ENCODE data around the gene NHS. TPM values are rescaled to one million over a fixed set of nuclear protein-coding genes. Genes with fewer than 3 reads are reported as not detected.

The NHS gene
- total RNA-seq, 1 donor from 2014 or later: 5.6 TPM

DNA sequence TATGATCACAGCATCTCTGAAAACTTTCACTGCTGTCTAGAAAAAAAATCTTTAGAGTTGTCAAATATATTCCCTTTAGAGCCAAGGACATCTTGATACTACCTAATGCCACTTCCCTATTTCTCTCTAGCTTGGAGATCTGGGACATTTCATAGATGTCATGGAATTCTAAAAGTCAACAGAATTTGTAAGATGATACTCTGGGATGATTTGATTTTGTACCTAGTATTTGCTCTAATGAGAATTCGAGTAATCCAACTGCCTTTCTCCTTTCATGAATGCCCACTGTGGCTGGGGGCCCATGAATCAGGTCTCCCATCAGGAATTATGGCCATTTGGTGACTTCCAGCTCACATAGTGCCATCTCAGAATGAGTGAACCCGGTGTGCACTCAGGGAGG lies 73.2 kb downstream of the NHS start:
- no peak for DNase-seq (ENCODE audit: low spot score)

DNA sequence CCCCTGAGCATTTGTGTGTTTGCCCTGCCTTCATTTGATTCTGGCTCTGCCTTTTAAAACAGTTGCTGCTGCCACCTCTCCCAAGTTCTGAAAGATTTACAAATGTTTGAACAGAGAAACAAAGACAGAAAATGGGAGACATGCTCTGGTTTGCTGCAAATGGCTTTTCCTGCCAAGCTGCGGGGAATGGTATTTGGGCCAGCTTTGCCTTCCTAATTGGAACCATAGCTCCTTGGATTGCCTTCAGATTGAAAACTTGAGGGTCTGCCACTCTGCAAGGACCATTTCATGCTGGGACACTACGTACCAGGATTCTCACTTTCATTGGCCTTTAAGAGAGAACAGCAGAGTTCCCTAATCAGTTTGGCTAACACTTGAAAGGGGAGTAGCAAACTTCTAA lies 74.9 kb downstream of the NHS start:
- DNase-seq (ENCODE audit: low spot score): no peak

DNA sequence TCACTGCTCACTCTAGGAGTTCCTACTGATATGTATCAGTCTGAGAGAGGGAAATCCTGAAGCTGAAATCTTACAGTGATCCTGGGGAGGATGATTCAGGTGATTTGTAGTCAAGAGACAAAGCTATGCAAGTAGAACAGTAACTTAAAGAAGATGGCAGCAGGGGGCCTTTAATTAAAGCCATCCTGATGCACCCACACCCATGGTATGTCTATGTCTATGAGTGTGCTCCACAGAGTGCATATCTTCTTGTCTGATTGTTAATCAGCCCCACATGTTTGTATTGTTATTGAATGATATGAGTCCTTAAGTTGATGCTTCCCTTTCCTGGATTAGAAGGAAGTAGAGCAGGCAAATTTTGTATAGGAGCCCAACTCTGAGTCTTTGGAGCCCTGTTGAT lies 78.8 kb downstream of the NHS start:
- DNase-seq (ENCODE audit: low spot score): no peak

DNA sequence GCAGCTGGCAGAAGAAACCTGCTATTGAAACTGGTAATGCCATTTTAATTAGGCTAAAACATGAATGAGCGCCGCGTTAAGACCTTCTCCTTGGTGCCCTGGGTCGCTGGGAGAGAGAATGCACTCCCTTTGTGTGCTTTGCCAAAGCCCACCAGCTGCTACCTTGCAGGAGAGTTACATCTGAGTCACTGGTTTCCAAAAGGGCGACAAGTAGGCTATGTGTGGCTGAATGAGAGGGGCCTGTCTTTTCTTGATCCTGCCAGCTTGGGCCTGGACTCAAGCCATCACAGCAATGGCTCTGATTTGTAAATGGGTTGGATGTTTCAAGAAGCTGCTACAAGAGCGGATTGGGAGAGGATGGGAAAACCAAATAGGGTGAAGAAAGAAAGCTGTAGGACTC lies 81.5 kb downstream of the NHS start:
- DNase-seq (ENCODE audit: low spot score): no peak

DNA sequence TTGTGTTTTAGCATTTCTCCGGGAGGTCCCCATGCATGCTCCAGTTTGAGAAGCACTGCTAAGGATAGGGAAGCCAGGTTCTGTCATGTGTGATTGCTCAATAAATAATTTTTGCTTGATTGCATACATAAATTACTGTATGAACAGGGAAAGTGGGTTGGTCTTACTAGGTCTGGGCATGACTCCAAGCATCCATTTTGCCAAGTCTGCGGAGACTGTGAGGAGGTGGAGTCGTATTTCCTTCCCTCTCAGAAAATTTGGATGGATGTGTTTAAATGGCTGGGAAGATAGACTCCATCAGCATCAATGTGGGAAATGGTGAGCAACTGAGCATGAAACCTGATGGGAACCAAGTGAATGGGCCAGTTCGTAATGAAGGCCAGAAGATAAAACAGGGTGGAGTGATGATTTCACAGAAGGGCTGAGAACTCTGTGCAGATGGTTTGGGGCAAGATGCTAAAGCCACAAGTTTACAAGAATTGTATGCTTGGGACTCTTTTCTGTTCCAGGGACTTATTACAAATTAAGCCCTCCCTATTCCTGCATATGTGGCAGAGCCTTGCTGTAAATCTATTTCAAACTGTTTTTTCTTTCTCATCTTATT lies 84.1 kb downstream of the NHS start:
- no peak for DNase-seq (ENCODE audit: low spot score)

DNA sequence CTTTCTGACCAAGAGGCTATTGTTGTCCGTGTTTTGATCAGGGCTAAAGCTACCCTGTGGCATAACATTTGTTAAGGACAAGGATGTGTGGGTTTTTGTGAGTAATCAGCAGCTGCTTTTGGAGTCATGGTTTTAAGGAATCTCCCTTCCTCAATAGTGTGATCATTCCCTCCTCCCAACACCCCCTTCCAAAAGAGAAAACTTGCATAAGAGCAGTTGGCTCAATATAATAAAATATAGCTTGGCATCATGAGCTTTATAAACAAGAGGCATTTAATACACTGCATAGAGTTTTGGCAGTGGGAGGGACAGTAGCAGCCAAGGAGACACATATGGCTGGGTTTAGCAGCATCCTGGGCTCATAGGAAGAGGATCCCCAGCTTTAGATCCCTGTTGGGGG lies 84.7 kb downstream of the NHS start:
- no peak for DNase-seq (ENCODE audit: low spot score)

DNA sequence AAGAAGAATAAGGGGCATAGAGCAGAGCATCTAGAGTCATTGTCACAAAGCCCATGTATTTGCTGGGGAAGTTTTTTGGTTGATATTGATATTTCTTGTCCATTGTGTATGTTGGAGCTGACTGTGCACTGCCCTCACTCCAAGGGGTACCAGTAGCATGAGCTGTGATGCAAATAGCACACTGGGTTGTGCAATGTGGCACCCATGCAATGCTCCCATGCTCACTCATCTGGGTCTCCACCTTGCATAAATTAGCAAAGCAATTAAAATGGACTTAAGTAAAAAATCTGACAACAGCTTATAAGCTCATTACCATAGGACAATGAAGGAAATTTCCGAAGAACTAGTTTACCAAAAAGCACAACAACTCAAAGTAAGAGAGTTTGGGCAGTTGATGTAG lies 87.9 kb downstream of the NHS start:
- DNase-seq (ENCODE audit: low spot score): no peak

DNA sequence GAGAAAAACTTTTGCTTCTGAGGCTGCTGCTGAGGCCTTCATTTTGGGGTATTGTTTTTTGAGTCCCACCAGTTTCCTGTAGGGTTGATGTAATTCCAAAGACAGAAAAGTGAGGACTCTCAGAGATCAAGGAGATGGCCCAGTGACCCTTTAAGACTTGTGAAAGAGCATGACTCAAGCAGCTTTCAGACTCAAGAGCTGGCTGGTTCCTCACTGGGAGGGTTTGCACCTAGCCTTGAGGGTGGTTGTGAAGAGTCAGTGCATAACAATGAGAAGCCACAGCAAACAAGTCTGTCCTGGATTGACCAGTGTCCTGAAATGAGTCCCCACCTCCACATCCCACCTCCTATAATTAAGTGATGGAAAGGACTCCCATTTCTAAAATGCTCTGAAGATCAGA lies 89.2 kb downstream of the NHS start:
- DNase-seq (ENCODE audit: low spot score): no peak

DNA sequence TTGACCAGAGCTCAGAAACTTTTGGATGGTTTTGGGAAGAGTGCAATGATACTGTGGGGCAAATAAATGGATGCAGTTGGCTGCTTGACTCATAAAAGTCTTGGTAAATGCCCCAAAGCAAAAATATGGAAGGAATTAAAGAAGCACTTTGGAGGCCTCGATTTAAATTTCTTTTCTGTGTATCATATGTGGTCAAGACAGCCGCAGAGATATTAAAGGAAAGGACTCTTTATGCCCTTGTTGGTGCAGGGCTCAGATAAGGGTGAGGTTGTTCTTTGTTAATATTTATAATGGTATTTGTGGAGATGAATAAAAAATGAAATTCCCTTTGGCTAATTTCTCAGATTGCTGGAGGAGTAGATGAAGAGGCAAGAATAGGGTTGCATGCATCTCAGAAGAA lies 90.2 kb downstream of the NHS start:
- no peak for DNase-seq (ENCODE audit: low spot score)

DNA sequence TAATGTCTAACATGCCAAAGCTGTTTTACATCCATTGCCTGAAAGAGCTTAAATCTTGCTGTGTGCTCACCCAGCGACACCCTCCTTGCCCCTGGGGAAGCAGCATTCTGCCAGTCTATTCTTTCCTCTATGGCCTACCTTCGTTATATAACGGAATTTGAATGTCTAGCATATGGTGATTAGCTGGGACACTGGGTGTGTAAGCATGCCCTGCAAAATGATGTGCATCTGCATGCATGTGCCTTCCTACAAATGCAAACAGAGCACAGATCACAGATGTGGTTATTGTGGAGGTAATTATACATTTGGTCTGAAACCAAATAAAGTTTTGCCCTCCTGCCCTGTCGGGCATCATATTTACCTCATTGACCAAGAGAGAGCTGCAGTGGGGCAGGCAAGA lies 90.8 kb downstream of the NHS start:
- DNase-seq (ENCODE audit: low spot score): no peak

DNA sequence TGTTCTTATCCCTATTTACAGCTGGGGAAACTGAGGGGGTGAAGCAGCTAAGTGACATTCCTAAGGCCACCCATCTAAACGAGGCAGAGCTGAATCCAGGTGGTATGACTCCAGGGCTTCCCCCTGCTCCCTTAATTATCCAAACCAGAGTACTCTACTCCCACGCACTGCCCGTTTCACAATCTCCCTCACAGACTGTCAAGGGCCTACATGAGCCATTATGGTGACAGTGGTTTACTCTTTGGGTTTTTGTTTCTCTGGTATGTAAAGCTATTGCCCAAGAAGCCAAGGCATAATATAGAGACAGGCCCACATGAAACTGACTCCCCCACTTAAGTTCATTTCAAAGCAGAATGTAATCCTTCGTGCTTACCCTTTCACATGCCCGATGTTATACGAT lies 95.1 kb downstream of the NHS start:
- DNase-seq (ENCODE audit: low spot score): no peak

DNA sequence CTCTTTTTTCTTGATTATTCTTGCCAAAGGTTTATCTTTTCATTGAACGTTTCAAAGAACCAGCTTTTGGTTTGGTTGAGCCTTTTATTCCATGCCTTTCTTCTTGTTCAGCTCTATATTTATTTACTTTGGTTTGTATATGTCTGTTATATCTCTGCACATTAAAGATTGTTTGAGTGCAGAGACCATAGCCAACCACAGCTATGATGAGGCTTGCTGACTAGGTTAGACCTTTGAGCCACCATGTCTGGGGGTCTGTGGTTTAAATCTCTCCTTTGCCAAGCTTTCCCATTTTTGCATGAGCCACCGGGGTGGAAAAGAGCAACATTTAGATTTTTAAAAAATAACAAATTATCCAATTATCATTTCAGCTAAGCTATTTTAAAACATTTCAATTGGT lies 96.1 kb downstream of the NHS start:
- DNase-seq (ENCODE audit: low spot score): no peak

DNA sequence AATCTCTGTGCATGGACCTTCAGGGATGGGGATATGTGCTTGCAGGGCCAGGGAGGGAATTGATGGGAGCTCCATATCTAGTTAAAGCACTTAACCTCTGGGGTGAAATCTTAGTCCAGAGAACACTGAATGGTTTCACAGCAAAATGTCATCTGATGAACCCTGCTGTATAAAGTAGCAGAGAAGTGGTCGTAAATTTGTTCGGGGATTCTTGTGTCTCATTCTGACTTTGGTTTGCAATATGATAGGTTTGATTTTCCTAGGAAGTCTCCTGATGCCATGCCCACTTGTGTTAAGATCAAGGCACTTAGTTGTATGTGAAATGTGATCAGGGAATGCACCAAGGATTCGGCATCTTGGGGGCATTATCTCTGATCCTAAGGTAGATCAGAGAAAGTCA lies 96.9 kb downstream of the NHS start:
- no peak for DNase-seq (ENCODE audit: low spot score)

DNA sequence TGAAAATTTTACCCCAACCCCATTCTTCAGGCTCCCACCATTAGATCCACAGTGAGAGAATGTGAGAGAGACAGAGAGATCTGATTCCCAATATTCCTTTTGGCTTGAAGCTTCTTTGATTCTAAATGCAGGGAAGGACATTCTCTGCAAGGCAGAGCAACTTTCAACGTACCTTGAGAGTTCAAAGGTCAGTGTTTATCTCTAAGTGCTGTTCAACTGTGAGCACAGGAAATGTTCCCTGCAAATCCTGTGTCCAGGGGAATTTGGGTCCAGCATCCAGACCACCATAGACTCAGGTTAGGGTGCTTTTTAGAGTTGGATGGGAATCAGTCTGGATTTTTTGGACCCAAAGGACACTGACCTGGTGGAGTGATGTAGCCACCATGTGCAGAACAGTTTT lies 97.4 kb downstream of the NHS start:
- no peak for DNase-seq (ENCODE audit: low spot score)

DNA sequence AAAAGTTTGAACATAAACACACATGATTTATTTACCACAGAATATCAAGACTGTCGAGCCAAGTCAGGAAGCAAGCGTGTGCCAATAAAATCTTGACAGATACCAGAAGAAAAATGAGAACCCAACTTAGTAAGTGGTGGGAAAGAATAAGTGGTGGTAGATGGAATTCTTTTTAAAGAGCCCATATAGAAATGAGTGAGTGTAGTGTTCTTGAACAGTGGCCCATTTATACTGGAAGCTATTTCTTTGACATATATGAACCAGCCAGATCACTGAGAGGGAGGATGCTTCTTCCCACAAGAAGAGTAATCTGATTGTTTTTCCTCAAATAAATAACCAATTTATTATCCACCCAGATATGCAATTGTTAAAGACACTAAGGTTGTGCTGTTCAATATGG lies 98.0 kb downstream of the NHS start:
- DNase-seq (ENCODE audit: low spot score): no peak

DNA sequence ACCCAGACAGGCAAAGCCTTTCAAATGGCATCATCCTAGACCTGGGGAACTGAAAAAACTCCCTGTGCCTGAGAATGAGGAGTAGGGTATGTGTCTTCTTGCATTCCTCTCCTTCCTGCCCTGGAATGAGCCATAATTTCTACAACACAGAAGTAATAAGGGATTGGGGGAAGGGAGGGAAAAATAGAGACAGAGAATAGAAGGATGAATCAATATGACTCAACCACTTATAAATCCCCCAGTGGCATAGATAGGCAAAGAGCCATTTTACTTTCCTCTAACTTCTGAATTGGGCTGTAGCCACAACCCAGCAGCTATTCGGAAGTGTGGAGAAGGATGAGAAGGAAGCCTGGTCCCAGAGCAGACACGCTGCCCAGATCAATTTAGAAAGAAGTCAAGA lies 99.9 kb downstream of the NHS start:
- DNase-seq (ENCODE audit: low spot score): no peak

DNA sequence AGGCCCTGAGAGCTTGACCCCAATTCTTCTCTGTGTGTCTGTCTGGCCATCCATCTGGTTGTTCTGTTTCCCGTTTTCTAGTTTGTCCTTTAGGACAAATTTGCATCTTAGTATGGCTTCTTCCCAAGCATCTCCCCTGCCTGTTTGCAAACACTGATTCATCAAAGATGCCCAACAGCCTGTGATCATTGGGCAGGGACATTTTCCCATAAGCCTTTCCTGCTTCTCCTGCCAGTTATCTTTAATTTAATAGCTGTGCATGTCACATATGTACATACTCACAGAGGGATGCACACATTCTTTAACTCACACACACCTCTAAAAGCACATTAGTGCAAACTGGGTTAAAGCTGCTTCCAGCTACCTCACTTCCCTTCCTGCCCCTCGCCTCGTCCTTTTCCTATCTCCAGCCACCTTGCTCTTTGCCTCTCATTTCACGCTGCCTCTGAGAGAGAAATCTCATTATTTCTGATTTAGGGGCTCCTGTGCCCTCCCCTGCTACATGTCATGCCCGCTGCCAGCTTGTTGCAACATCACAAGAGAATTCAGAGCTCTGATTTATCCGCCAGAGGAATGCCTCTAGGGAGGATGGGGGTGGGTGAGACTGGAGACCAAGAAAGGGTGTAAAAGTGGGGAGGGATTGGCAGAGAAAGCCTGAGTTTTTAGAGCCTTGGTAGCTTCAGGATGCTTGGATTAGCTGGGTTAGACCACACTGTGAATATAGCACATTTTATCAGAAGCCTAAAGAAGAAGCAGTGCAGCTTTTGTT lies 100.6 kb downstream of the NHS start:
- no peak for DNase-seq (ENCODE audit: low spot score)

DNA sequence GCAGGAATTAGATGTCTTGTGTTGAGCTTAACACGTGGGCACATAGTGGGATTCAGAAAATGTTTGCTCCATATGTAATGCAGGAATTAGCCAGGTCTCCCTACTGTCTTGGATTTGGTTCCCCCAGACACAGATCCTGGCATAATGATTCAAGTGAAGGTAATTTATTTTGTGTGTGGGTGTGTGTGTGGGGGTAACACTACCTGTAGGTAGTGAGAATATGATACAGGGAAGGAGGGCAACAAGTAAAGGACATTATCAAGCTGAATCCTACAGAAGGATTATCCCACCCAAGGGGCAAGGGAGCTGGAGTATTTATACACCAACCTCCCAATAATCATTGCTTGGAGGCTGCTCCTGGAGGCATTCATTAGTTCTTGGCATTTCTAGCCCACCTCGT lies 101.4 kb downstream of the NHS start:
- no peak for DNase-seq (ENCODE audit: low spot score)

DNA sequence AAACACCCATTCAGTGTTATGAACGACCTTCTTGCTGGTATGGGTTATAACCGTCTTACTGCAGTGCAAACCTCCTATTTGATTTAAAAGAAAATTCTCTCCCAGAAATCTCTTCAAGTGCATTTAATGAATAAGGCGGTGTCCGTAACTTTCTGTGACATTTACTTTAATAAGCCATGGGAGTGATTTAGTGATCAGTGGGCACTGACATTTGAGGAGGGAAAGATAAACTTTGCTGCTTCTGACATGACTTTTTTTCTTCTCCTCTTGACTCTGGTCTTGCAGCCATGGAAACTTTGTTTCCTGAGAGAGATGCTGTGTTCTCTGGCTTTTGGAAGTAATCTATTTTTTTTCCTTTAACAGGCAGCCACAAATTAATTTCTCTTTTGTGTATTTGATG lies 106.1 kb downstream of the NHS start:
- DNase-seq (ENCODE audit: low spot score): no peak

DNA sequence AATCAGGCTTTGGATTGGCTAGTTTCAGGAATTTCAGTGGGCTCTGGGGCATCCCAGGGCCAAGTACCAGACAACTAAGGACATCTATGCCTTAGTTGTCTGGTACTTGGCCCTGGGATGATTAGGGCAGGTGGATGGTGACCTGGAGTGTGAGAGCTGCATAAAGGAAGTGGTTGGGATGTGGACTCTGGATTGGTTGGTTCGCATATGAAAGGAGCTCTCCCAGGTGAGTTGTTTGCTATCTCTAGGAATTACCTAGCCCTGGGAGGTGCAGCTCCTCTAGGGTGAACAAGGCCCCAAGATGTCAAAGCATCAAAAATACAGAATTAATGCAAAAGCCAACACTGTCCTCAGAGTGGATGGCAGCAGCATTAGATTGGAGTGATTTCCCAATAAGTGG lies 109.6 kb downstream of the NHS start:
- DNase-seq (ENCODE audit: low spot score): no peak

DNA sequence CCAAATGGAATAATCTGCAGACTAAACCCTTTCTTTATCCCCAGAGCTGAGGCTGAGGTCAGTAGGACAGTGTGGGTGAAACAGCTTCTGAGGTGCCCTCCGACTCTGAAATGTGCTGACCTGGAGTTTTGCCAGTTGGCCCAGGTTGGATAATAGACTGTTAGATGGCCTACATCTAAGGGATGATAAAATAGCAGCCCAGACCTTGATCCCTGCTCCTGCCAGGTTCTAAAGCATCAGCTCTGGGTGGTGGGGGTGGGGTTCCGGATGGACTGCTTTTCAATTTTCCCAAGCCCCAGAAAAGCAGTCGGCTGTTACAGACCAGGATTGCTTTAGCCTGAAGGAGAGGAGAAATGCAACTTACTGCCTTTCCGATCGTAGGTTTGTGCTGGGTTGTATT lies 110.4 kb downstream of the NHS start:
- DNase-seq (ENCODE audit: low spot score): no peak

DNA sequence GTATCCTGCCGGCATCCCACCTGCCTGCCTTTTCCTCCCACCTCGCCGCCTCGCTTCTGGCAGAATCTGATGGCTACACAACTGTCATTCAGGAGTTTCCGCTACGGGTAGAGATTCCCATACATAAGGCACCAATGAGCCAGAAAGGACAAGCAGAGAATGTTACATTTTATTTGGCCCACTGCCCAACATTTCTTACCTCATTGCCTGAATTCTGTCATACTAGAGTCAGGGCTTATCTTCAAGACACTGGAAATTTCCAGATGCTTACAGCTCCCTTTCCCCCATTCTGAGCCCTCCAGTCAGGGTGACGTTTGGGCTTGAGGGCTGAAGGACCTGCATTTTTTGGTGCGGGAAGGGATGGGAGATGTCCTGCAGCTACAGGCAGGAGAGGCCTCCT lies 113.0 kb downstream of the NHS start:
- no peak for DNase-seq (ENCODE audit: low spot score)

DNA sequence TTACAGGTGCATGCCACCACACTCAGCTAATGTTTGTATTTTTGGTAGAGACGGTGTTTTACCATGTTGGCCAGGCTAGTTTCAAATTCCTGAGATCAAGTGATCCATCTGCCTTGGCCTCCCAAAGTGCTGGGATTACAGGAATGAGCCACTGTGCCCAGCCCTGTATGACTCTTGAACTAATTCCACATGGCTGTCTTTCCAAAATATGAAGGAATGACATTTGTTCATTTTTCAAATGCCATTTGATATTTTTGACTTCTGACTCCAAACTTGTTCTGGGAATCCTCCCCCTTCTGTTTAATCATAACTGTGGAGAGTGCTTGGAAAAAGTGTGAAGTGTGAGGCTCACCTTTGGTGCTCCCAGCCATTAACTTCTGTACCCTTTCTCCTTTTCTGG lies 119.2 kb downstream of the NHS start:
- DNase-seq (ENCODE audit: low spot score): no peak

DNA sequence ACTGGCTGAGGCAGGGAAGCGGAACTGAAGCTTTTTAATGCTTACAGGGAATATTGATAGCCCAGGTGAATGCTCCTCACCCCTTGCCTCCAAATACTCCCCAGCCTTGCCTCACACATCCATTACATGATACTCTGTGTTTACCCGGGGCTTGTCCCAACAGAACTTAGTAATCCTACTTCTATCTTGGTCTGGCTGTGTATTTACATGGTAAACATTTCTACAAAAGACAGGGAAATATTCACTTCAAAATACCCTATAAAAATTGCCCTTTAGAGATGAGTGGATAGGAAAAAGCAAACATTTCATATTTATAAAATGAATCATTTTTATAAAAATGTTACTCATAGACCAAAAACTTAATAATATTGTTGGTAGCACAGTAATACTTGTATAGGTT lies 120.1 kb downstream of the NHS start:
- no peak for DNase-seq (ENCODE audit: low spot score)
